C4-2B (cell line): ENCODE data around the gene LRRC2.

ENCODE experiments used
- H3K27ac ChIP-seq: fragments of 450-650 bp; 2 replicates; pipeline ENCODE4 v1.5.1; 2017
- CTCF ChIP-seq: fragments of 450-650 bp; conservative IDR thresholded peaks from 2 replicates; pipeline ENCODE4 v1.5.1; 2017; ENCODE audit warnings: mild to moderate bottlenecking
- ZFX ChIP-seq: fragments of 450-650 bp; IDR thresholded peaks from 2 replicates; pipeline ENCODE4 v1.6.1; 2017

Gene LRRC2

GRCh38 chr3:46566040-46566641 is at the start of gene LRRC2:
LRRC2 (minus strand) TSS chr3:46566302; CDS start chr3:46551591, 14,711 bp downstream.
- TF ChIP-seq ZFX (no peak), CTCF (no peak)
- no peak within 1 kb of the TSS for H3K27ac ChIP-seq

- no peak overlapping the region for H3K27ac ChIP-seq
- TF ChIP-seq CTCF (no peak), ZFX (no peak)
Observed at GRCh38 chr3:46615050-46615775, 49.1 kb upstream of the LRRC2 start.

- TF ChIP-seq ZFX (no peak), CTCF (no peak)
- no peak overlapping the region for H3K27ac ChIP-seq
Observed at GRCh38 chr3:46614431-46614830, 48.3 kb upstream of the LRRC2 start.

- TF ChIP-seq ZFX (no peak), CTCF (no peak)
- no peak overlapping the region for H3K27ac ChIP-seq
Observed at GRCh38 chr3:46613313-46614005, 47.4 kb upstream of the LRRC2 start.

- no peak for TF ChIP-seq ZFX
- TF ChIP-seq CTCF, result no peak
Observed at GRCh38 chr3:46612324-46612723, 46.2 kb upstream of the LRRC2 start, which contains the start of gene FAM240A. FAM240A (plus strand) TSS chr3:46612525; CDS start chr3:46612684, 159 bp downstream.

GRCh38 chr3:46609944-46610722 is 44.0 kb upstream of the LRRC2 start:
- H3K27ac ChIP-seq, result no peak overlapping the region
- no peak for TF ChIP-seq ZFX
- TF ChIP-seq CTCF, result no peak

More at GRCh38 chr3:46612324-46612723, 46.2 kb upstream of the LRRC2 start, which contains the start of gene FAM240A:
- H3K27ac ChIP-seq, result no peak within 1 kb of the TSS
